ENCODE data around the gene FLRT1.

FLRT1 gene

DNA sequence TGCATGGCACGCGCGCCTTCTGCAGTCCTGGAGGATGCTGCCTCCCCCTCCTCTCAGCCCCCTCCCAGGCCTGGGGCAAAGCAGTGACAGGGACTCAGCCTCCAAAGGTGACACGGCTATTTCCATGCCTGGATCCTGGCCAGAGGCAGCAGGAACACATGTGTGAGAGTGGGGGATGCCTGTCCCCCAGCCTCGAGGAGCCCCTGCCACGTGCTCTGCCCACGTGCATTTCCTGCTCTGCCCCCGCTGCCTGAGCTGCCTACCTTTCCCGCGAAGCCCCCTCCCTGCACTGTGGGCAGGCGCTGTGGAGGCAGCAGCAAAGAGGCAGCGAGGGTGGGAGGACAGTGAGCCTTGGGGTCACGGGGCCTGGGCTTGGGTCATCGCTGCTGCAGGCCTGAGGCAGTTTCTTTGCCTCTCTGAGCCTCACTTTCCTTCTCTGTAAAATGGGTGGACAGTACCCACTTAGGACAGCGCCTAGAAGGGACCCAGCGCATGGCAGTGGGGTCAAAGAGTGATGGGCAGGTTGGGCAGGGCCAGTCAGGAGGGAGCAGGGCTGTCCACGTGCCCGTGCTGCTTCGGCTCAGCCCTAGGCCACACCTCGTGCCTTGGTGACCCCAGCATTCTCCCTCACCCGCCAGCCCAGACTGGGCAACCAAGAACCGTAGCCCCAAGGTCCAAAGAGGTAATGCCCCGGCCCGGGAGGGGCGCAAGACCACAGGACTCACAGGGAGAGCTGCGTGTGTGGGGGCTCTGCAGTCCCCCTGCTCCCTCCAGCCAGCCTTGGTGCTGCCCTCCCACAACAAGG, 48.6 kb downstream of the FLRT1 start:
- no peak for DNase-seq (ENCODE audit: low read depth in 4 of 4, low spot score in 1 of 4)

GRCh38 chr11:64084951-64085710, 49.4 kb downstream of the FLRT1 start:
- no peak for DNase-seq (ENCODE audit: low read depth in 4 of 4, low spot score in 1 of 4)
